Activated gamma-delta T cell treated with Interleukin-2 at 50 U/mL for 16 hours (primary cell): ENCODE data around the gene IQUB.
"Not testable (repeated sequence)": the region's sequence is repeated elsewhere in the genome, so short reads cannot be mapped to it uniquely, and the experiment has no call there.

Experiments used
- DNase-seq: peaks from one replicate; pipeline ENCODE4 v3.0.0-alpha.2; 2020

The IQUB gene

DNA sequence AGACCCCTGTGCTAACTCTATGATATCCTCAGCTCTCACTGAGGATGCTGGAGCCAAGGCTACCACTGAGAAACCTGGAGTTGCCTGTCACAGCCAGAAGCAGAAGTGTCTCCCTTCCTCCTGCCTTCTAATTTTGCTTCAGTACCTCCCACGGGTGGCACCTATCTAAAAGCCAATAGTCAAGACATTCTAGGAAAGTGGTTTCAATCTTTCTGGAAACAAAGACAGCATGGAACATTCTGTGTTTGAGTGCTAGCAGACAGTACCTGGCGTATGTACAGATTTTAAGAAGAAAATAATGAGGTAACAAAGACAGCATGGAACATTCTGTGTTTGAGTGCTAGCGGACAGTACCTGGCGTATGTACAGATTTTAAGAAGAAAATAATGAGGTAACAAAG is 126.4 kb downstream of the IQUB start:
- DNase-seq: not testable (repeated sequence)
